ENCODE data around the gene BRICD5.

The BRICD5 gene

DNA sequence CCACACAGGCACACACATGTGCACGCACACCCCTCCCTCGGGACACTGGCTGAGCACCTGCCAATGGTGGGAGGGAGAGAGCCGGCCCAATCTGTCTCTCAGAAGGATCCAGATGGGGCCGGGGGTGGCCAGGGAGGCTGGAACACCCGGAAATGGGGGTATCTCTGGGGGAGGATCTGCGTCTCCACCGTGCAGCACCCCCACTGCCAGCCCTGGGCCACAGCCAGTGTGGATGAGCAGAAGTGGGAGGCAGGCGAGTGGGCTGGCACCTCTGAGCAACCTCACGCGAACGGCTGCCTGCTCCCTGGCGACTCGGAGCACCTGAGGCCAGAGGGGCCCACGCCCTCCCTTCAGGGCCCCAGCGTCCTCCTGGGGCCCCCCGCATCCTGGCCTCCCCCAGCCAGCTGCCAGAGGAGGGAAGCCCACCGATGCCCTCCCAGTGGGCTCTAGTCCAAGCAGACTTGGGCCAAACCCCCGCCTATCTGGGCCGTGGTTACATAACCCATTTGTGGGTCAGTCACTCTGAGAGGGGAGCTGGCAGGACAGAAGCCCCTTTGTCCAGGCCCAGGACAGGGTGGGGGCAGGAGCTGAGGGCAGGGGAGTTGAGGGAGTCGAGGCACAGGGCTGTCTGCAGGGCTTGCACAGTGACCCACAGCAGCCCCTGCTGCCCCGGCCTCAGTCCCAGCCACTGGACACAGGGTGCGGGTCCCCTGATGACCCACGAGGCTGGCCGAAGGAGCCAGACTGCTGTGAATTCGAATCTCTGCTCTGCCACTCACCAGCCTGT lies 19.8 kb downstream of the BRICD5 start:
- no peak for DNase-seq (ENCODE audit: low read depth)
- H3K4me3 ChIP-seq (ENCODE audit: low read depth, low read length): no peak overlapping the region
- TF ChIP-seq, protein P1, sequence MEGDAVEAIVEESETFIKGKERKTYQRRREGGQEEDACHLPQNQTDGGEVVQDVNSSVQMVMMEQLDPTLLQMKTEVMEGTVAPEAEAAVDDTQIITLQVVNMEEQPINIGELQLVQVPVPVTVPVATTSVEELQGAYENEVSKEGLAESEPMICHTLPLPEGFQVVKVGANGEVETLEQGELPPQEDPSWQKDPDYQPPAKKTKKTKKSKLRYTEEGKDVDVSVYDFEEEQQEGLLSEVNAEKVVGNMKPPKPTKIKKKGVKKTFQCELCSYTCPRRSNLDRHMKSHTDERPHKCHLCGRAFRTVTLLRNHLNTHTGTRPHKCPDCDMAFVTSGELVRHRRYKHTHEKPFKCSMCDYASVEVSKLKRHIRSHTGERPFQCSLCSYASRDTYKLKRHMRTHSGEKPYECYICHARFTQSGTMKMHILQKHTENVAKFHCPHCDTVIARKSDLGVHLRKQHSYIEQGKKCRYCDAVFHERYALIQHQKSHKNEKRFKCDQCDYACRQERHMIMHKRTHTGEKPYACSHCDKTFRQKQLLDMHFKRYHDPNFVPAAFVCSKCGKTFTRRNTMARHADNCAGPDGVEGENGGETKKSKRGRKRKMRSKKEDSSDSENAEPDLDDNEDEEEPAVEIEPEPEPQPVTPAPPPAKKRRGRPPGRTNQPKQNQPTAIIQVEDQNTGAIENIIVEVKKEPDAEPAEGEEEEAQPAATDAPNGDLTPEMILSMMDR (IDR thresholded peaks at IDR 0.05; ENCODE audit: low read depth, low read length, missing control alignments): no peak

DNA sequence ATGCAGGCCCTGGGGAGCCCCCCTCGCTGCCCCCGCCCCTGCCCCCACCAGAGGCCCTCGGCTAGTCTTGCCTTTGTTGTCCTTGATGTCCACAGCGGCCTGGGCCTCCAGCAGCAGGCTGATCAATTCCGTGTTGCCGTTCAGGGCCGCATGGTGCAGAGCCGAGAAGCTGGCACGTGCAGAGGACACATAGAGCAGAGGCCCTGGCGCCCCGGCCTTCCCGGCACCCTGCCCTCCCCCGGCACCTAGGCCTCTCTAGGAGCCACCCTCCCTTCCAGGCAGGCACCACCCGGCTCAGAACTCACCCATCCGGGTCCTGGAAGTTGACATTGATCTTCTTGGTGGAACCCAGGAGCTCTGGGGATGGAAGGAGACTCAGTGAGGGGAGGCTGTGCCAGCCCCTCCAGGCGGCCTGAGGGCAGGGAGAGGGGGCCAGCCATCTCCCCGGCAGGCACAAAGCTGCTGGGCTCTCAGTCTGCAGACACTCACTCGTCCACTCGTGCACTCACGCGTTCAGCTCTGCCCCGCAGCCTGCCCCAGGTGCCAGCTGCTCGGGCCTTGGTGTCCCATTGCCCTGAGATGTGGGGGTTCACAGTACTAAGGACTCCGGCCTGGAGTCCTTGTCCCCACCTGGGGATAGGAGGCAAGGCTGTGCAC lies 20.5 kb downstream of the BRICD5 start:
- no peak for DNase-seq (ENCODE audit: low read depth)
- no peak overlapping the region for H3K4me3 ChIP-seq (ENCODE audit: low read depth, low read length)
- TF ChIP-seq, protein P1 (IDR thresholded peaks at IDR 0.05; ENCODE audit: low read depth, low read length, missing control alignments): no peak

DNA sequence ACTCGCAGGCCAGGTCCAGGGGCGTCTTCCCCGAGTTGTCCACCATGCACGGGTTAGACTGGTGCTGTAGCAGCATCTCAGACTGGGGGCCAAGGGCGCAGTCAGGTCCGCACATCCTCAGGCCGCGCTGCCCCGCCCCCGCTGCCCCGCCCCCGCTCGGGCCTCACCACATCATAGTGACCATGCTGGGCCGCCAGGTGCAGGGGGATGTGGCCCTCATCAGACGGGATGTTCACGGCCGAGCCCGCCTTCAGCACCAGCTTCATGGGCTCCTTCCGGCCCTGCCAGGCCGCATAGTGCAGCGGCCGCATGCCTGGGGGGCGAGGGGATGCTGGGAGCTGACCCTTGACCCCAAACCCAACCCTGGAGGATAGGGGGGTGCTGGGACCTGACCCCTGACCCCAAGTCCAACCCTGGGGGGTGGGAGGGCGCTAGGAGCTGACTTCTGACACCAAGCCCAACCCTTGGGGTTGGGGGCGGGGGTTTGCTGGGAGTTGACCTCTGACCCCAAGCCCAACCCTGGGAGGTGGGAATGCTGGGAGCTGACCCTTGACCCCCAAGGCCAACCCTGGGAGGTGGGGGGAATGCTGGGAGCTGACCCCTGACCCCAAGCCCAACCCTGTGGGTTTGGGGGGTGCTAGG lies 21.3 kb downstream of the BRICD5 start:
- no peak for DNase-seq (ENCODE audit: low read depth)
- TF ChIP-seq, protein P1 (IDR thresholded peaks at IDR 0.05; ENCODE audit: low read depth, low read length, missing control alignments): no peak
- H3K4me3 ChIP-seq (ENCODE audit: low read depth, low read length): no peak overlapping the region

DNA sequence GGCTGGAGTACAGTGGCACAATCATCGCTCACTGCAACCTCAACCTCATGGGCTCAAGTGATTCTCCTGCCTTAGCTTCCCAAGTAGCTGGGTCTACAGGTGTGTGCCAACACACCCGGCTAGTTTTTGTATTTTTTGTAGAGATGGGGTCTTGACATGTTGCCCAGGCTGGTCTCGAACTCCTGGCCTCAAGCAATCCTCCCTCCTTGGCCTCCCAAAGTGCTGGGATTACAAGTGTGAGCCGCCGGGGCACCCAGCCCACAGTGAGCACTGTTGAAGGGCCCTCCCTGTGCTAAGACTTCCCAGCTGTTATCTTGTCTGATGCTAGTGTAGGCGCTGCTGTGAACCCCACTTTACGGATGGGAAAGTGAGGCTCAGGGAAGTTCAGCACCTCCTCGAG lies 22.3 kb downstream of the BRICD5 start:
- DNase-seq (ENCODE audit: low read depth): no peak
- TF ChIP-seq, protein P1 (IDR thresholded peaks at IDR 0.05; ENCODE audit: low read depth, low read length, missing control alignments): no peak

DNA sequence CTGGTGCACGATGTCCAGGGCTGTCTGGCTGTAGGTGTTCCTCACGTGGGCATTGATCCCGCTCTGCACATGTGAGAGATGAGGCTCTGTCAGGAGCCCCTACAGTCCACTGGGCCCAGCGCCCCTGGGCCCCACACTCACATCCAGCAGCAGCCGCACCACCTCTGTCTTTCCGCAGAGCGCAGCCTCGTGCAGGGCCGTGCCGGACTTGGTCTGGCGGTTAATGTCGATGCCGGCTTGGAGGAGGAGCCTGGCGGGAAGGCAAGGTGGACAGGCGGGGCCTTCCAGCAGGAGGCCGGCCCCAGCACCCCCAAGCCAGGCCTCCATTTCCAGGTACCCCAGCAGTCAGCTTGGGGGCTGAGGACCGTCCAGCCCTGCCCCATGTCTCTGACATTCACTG lies 23.5 kb downstream of the BRICD5 start:
- no peak for DNase-seq (ENCODE audit: low read depth)
- H3K4me3 ChIP-seq (ENCODE audit: low read depth, low read length): no peak overlapping the region
- TF ChIP-seq, protein P1 (IDR thresholded peaks at IDR 0.05; ENCODE audit: low read depth, low read length, missing control alignments): no peak

More for the DNA sequence above, 22.3 kb downstream of the BRICD5 start:
- H3K4me3 ChIP-seq (ENCODE audit: low read depth, low read length): no peak overlapping the region

DNA sequence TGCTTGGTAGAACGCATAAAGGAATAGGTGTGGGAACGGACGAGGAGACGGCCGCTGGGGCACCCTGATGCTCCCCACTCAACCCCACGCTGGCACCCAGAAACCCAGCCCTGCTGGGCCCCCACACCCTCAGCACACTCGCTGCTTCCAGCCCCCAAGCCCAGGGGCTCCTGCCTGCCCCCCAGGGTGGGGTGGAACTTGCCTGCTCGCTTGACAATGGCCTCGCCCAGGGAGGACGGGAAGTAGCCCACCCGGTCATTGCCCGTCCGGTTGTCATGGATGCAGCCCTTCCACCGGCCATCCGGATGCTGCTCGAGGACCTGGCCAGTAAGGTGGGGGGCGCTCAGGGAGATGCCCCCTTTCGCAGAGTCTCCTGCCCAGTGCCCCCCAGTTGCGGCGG lies 24.2 kb downstream of the BRICD5 start:
- no peak for DNase-seq (ENCODE audit: low read depth)
- TF ChIP-seq, protein P1 (IDR thresholded peaks at IDR 0.05; ENCODE audit: low read depth, low read length, missing control alignments): no peak
- H3K4me3 ChIP-seq (ENCODE audit: low read depth, low read length): no peak overlapping the region
